Panc1 (cell line): Measurements from ENCODE around the gene KDM7A.

Experiments
- CTCF ChIP-seq: fragments of 450-650 bp; IDR thresholded peaks from 2 replicates; pipeline ENCODE4 v1.5.1; 2017; ENCODE audit warnings: mild to moderate bottlenecking
- POLR2AphosphoS5 ChIP-seq: IDR thresholded peaks from 2 replicates; pipeline ENCODE4 v1.6.1; 2012; ENCODE audit warnings: mild to moderate bottlenecking, low read depth, low read length, moderate library complexity
- SIN3A ChIP-seq: IDR thresholded peaks from 2 replicates; pipeline ENCODE4 v1.6.1; 2012; ENCODE audit warnings: low read depth, mild to moderate bottlenecking, low read length, moderate library complexity, borderline replicate concordance; ENCODE audit not compliant: insufficient read depth

GRCh38 chr7:140218656-140219055 lies 41.9 kb upstream of the KDM7A start:
- TF ChIP-seq CTCF (no peak), POLR2AphosphoS5 (no peak), SIN3A (no peak)
